SK-N-SH treated with all-trans-retinoic acid at 6 μM for 48 hours (cell line): ENCODE data around the gene RBM38.

Experiments used
- ATAC-seq: fragments of 200-7000 bp; cut with Tn5 transposase; 3 replicates; pipeline ENCODE4 v1.9.1; 2020; ENCODE audit warnings: mild to moderate bottlenecking, moderate library complexity
- ARNTL ChIP-seq: fragments of 450-650 bp; formaldehyde crosslinking; IDR thresholded peaks from 2 replicates; pipeline ENCODE4 v1.5.0; 2020; ENCODE audit warnings: low read depth, mild to moderate bottlenecking, moderate library complexity, borderline replicate concordance
- BACH2 ChIP-seq: fragments of 250-450 bp; sonication (Bioruptor Pico); IDR thresholded peaks from 2 replicates; pipeline ENCODE4 v1.9.0; 2021; ENCODE audit warnings: mild to moderate bottlenecking, borderline replicate concordance
- CSDC2 ChIP-seq: fragments of 250-450 bp; sonication (Bioruptor Pico); IDR thresholded peaks from 2 replicates; pipeline ENCODE4 v1.5.0; 2020; ENCODE audit warnings: mild to moderate bottlenecking, moderate library complexity
- ISL1 ChIP-seq: fragments of 250-450 bp; sonication (Bioruptor Pico); IDR thresholded peaks from 2 replicates; pipeline ENCODE4 v2.1.2; 2022; ENCODE audit warnings: mild to moderate bottlenecking, moderate library complexity
- OSR1 ChIP-seq: fragments of 250-450 bp; sonication (Bioruptor Pico); IDR thresholded peaks from 2 replicates; pipeline ENCODE4 v1.8.0; 2022; ENCODE audit warnings: moderate library complexity, mild to moderate bottlenecking, inconsistent platforms
- RARB ChIP-seq: fragments of 250-450 bp; sonication (Bioruptor Pico); IDR thresholded peaks from 2 replicates; pipeline ENCODE4 v1.8.0; 2021; ENCODE audit warnings: mild to moderate bottlenecking, moderate library complexity
- SNAI2 ChIP-seq: fragments of 250-450 bp; sonication (Bioruptor Pico); IDR thresholded peaks from 2 replicates; pipeline ENCODE4 v1.5.0; 2020; ENCODE audit warnings: mild to moderate bottlenecking, moderate library complexity
- TCF4 ChIP-seq: fragments of 250-450 bp; sonication (Bioruptor Pico); IDR thresholded peaks from 2 replicates; pipeline ENCODE4 v1.8.0; 2021; ENCODE audit warnings: mild to moderate bottlenecking, moderate library complexity, borderline replicate concordance
- TOX ChIP-seq: fragments of 250-450 bp; sonication (Bioruptor Pico); IDR thresholded peaks from 2 replicates; pipeline ENCODE4 v1.8.0; 2021; ENCODE audit warnings: mild to moderate bottlenecking, moderate library complexity, borderline replicate concordance
- TSHZ2 ChIP-seq: fragments of 250-450 bp; sonication (Bioruptor Pico); IDR thresholded peaks from 2 replicates; pipeline ENCODE4 v1.5.0; 2020; ENCODE audit warnings: mild to moderate bottlenecking, moderate library complexity
- ZC3H10 ChIP-seq: fragments of 250-450 bp; sonication (Bioruptor Pico); IDR thresholded peaks from 2 replicates; pipeline ENCODE4 v1.5.1; 2021; ENCODE audit warnings: mild to moderate bottlenecking, moderate library complexity
- ZFP3 ChIP-seq: fragments of 250-450 bp; sonication (Bioruptor Pico); IDR thresholded peaks from 2 replicates; pipeline ENCODE4 v1.5.0; 2020; ENCODE audit warnings: mild to moderate bottlenecking, moderate library complexity
- ZFP30 ChIP-seq: fragments of 450-650 bp; formaldehyde crosslinking; IDR thresholded peaks from 2 replicates; pipeline ENCODE4 v1.5.0; 2022; ENCODE audit warnings: mild to moderate bottlenecking, moderate library complexity
- ZNF565 ChIP-seq: fragments of 450-650 bp; formaldehyde crosslinking; conservative IDR thresholded peaks from 2 replicates; pipeline ENCODE4 v1.5.0; 2020; ENCODE audit warnings: low read depth, mild to moderate bottlenecking, moderate library complexity
- ZNF70 ChIP-seq: fragments of 450-650 bp; formaldehyde crosslinking; IDR thresholded peaks from 2 replicates; pipeline ENCODE4 v1.5.0; 2020; ENCODE audit warnings: mild to moderate bottlenecking, moderate library complexity
- ZNF8 ChIP-seq: fragments of 450-650 bp; formaldehyde crosslinking; IDR thresholded peaks from 2 replicates; pipeline ENCODE4 v1.5.0; 2020; ENCODE audit warnings: mild to moderate bottlenecking, moderate library complexity
- TF ChIP-seq, protein P1 (sequence below): fragments of 250-450 bp; sonication (Bioruptor Pico); IDR thresholded peaks from 2 replicates; pipeline ENCODE4 v1.8.0; 2020; ENCODE audit warnings: mild to moderate bottlenecking, moderate library complexity, borderline replicate concordance
- TF ChIP-seq, protein P2 (sequence below): fragments of 250-450 bp; sonication (Bioruptor Pico); IDR thresholded peaks from 2 replicates; pipeline ENCODE4 v1.8.0; 2021; ENCODE audit warnings: low read depth, mild to moderate bottlenecking, moderate library complexity, borderline replicate concordance
- TF ChIP-seq, protein P3 (sequence below): fragments of 250-450 bp; sonication (Bioruptor Pico); IDR thresholded peaks from 2 replicates; pipeline ENCODE4 v1.5.1; 2020; ENCODE audit warnings: low read depth, mild to moderate bottlenecking, moderate library complexity

Gene RBM38

DNA sequence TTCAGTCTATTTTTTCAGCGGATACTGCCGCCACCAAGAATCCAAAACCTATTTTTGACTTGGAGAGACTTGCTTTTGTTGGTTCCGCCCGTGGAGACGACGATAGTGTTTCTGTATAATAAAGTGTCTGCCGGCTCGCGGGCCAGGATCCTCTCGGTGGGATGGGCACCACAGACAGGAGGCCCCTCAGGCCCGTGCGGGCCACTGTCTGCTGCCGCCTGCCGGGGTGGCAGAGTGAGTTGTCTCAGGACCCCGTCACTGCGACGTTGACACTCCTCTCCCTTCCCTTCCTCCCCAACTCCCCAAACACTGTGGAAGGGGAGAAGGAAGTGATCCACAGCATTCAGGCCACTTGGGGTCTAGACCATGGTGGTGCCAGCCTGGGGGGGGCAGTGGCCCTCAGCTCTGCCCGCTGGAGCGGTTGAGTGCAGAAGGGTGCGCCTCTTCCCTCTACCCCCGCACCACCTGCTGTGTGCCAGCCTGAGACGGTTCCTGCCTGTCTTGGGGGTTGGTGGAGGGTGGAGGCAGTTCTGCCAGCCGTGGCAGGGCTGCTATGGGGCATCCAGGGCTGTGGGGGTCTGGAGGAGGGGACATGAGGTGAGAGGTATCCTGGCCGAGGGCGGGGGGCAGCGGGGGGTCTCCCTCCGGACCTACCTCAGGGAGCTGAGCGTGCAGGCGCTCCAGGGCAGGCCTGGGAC, 17.5 kb downstream of the RBM38 start:
- no peak for ATAC-seq

DNA sequence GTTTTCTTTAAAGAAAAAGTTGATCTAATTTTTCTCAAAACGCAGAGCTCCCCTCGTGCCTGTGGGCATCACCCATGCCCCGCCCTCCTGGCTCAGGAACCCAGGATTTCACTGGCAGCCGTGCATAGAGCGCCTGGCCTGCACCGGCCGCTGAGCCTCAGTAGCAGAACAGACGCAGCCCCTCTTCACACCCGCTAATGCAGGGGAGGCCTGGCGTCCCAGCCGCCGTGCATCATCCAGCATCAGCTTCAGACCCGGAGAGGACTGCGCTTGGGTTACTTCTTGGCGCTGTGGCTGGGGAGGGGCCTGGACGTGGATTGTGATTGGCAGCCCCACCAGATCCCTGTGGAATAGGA, 18.1 kb downstream of the RBM38 start:
- no peak for ATAC-seq
- TF ChIP-seq RARB (CRISPR knock-in tag) = no peak
- TF ChIP-seq TSHZ2 = no peak
- no peak for TF ChIP-seq TOX
- no peak for TF ChIP-seq ZC3H10 (CRISPR knock-in tag)
- no peak for TF ChIP-seq ISL1 (CRISPR knock-in tag)
- TF ChIP-seq ZFP3 (CRISPR knock-in tag) = no peak
- TF ChIP-seq, protein P1, sequence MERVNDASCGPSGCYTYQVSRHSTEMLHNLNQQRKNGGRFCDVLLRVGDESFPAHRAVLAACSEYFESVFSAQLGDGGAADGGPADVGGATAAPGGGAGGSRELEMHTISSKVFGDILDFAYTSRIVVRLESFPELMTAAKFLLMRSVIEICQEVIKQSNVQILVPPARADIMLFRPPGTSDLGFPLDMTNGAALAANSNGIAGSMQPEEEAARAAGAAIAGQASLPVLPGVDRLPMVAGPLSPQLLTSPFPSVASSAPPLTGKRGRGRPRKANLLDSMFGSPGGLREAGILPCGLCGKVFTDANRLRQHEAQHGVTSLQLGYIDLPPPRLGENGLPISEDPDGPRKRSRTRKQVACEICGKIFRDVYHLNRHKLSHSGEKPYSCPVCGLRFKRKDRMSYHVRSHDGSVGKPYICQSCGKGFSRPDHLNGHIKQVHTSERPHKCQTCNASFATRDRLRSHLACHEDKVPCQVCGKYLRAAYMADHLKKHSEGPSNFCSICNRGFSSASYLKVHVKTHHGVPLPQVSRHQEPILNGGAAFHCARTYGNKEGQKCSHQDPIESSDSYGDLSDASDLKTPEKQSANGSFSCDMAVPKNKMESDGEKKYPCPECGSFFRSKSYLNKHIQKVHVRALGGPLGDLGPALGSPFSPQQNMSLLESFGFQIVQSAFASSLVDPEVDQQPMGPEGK (CRISPR knock-in tag) = no peak
- TF ChIP-seq OSR1 = no peak
- no peak for TF ChIP-seq ZNF565
- no peak for TF ChIP-seq ZNF8 (CRISPR knock-in tag)
- TF ChIP-seq BACH2 (CRISPR knock-in tag) = no peak
- TF ChIP-seq ZFP30 (CRISPR knock-in tag) = no peak
- no peak for TF ChIP-seq TCF4 (CRISPR knock-in tag)
- no peak for TF ChIP-seq ARNTL (CRISPR knock-in tag)
- TF ChIP-seq, protein P2, sequence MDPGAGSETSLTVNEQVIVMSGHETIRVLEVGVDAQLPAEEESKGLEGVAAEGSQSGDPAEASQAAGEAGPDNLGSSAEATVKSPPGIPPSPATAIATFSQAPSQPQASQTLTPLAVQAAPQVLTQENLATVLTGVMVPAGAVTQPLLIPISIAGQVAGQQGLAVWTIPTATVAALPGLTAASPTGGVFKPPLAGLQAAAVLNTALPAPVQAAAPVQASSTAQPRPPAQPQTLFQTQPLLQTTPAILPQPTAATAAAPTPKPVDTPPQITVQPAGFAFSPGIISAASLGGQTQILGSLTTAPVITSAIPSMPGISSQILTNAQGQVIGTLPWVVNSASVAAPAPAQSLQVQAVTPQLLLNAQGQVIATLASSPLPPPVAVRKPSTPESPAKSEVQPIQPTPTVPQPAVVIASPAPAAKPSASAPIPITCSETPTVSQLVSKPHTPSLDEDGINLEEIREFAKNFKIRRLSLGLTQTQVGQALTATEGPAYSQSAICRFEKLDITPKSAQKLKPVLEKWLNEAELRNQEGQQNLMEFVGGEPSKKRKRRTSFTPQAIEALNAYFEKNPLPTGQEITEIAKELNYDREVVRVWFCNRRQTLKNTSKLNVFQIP (CRISPR knock-in tag) = no peak

More for the DNA sequence above, 17.5 kb downstream of the RBM38 start:
- no peak for TF ChIP-seq BACH2 (CRISPR knock-in tag)
- TF ChIP-seq, protein P2 (CRISPR knock-in tag) = no peak
- TF ChIP-seq CSDC2 = no peak
- TF ChIP-seq ARNTL (CRISPR knock-in tag) = no peak

DNA sequence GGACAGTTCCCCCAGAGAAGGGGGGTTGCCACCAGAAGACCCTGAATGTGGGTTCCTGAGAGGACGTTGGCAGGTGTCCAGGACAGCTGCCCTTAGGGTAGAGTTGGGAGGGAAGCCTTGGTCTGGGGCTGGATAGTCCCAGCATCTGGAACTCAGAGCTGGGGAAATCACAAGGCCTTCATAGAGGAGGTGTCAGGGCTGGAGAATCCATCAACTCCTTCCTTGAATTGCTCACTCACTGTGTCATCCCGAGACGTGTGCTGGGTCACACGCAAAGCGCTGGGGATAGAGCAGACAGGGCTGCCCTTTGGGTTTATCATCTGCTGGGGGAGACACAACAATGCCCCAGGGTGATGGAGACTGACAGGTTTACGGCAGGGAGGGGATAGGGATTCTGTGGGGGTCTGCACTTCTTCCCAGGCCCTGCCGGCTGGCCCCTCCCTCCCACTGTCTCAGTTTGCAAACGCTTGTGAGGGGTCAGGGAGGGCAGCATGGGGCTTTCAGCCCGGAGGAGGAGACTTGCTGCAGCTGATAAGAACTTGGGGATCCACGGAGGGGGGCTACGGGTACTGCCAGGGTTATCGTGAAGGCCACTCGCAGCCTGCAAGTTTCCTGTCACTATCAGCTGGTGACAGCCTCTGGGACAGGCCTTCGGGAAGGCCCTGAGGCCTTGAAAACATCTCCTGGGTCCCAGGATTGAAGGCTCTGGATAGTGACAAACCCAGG, 18.6 kb downstream of the RBM38 start:
- TF ChIP-seq, protein P3, sequence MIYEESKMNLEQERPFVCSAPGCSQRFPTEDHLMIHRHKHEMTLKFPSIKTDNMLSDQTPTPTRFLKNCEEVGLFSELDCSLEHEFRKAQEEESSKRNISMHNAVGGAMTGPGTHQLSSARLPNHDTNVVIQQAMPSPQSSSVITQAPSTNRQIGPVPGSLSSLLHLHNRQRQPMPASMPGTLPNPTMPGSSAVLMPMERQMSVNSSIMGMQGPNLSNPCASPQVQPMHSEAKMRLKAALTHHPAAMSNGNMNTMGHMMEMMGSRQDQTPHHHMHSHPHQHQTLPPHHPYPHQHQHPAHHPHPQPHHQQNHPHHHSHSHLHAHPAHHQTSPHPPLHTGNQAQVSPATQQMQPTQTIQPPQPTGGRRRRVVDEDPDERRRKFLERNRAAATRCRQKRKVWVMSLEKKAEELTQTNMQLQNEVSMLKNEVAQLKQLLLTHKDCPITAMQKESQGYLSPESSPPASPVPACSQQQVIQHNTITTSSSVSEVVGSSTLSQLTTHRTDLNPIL (CRISPR knock-in tag) = no peak
- no peak for TF ChIP-seq SNAI2 (CRISPR knock-in tag)
- no peak for TF ChIP-seq ZNF70 (CRISPR knock-in tag)
- ATAC-seq = no peak
